Endothelial cell of umbilical vein (primary cell): ENCODE results near the gene PDLIM5.

ENCODE experiments used
- MYC ChIP-seq: IDR thresholded peaks from one replicate; pipeline ENCODE4 v1.6.1; 2011; ENCODE audit warnings: mild to moderate bottlenecking, low read depth, low read length
- POLR2A ChIP-seq: IDR thresholded peaks from 2 replicates; pipeline ENCODE4 v1.6.1; 2012; ENCODE audit warnings: low read depth, mild to moderate bottlenecking, control low read depth, low read length
- TF ChIP-seq, protein P1 (sequence below), 2 donors: IDR thresholded peaks; 1 replicate in 1 of 2; 2 replicates in 1 of 2; pipeline ENCODE4 v1.5.1; 2011; ENCODE audit warnings: low read length in 2 of 2, mild to moderate bottlenecking in 2 of 2, moderate library complexity in 2 of 2, control low read depth in 1 of 2, inconsistent platforms in 1 of 2, low read depth in 1 of 2; ENCODE audit not compliant: insufficient read depth in 1 of 2; ENCODE audit errors: extremely low read depth in 1 of 2

DNA sequence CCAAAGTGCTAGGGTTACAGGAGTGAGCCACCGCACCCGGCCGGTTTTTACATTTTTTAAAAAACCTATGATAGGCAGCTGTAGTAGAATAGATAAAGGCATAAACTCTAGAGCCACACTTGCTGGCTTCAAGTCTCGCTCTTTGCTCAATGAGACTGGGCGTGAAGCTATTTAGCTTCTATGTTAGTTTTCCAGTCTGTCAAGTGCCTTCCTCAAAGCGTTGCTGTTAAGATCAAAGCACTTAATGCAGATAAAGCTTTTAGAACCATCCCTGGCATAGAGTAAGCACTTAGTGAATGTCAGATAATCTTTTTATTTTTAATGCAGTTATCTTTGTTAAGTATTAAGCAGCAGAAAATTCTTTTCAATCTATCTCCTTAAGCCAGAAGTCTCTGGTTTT lies 264.0 kb downstream of the PDLIM5 start:
- no peak for TF ChIP-seq POLR2A
- TF ChIP-seq, protein P1, sequence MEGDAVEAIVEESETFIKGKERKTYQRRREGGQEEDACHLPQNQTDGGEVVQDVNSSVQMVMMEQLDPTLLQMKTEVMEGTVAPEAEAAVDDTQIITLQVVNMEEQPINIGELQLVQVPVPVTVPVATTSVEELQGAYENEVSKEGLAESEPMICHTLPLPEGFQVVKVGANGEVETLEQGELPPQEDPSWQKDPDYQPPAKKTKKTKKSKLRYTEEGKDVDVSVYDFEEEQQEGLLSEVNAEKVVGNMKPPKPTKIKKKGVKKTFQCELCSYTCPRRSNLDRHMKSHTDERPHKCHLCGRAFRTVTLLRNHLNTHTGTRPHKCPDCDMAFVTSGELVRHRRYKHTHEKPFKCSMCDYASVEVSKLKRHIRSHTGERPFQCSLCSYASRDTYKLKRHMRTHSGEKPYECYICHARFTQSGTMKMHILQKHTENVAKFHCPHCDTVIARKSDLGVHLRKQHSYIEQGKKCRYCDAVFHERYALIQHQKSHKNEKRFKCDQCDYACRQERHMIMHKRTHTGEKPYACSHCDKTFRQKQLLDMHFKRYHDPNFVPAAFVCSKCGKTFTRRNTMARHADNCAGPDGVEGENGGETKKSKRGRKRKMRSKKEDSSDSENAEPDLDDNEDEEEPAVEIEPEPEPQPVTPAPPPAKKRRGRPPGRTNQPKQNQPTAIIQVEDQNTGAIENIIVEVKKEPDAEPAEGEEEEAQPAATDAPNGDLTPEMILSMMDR (IDR thresholded peaks at IDR 0.05; ENCODE audit: extremely low read depth in 1 of 2, insufficient read depth in 1 of 2, low read depth in 1 of 2, low read length in 2 of 2), result no peak
- no peak for TF ChIP-seq MYC
